Activated T-helper 17 cell treated with anti-CD3 and anti-CD28 coated beads, Interleukin-2, amount 50 U/mL, for 72 hours (primary cell): ENCODE results near the gene BLOC1S2. TPM values are rescaled to one million over a fixed set of nuclear protein-coding genes. Genes with fewer than 3 reads are reported as not detected.
A peak's percentile ranks its signal among the peaks of the same experiment; 100 is the strongest.

Experiments
- ATAC-seq: fragments of 150-1000 bp; cut with Tn5 transposase; replicated peaks from 2 replicates; pipeline ENCODE4 v1.10.0; 2021; ENCODE audit warnings: mild to moderate bottlenecking, moderate library complexity
- H3K27ac Mint-ChIP-seq: one replicate; pipeline ENCODE4 v1.8.0; 2022; ENCODE audit warnings: mixed read lengths
- H3K27me3 Mint-ChIP-seq: one replicate; pipeline ENCODE4 v1.8.0; 2022; ENCODE audit warnings: mixed read lengths
- H3K36me3 Mint-ChIP-seq: one replicate; pipeline ENCODE4 v1.8.0; 2022; ENCODE audit warnings: low read depth, mild to moderate bottlenecking, mixed read lengths
- H3K4me1 Mint-ChIP-seq: one replicate; pipeline ENCODE4 v1.8.0; 2022; ENCODE audit warnings: mixed read lengths
- H3K4me3 Mint-ChIP-seq: one replicate; pipeline ENCODE4 v1.8.0; 2022; ENCODE audit warnings: mild to moderate bottlenecking, mixed read lengths
- H3K9me3 Mint-ChIP-seq: one replicate; pipeline ENCODE4 v1.8.0; 2022; ENCODE audit warnings: mixed read lengths
- total RNA-seq, 2 donors: library from RNA; stranded (reverse); gene quantifications; one replicate each; pipeline ENCODE4 v1.2.3, GENCODE V29; 2022

The BLOC1S2 gene
- total RNA-seq, 2 donors from 2014 or later, result 54.1 to 59.3 TPM

DNA sequence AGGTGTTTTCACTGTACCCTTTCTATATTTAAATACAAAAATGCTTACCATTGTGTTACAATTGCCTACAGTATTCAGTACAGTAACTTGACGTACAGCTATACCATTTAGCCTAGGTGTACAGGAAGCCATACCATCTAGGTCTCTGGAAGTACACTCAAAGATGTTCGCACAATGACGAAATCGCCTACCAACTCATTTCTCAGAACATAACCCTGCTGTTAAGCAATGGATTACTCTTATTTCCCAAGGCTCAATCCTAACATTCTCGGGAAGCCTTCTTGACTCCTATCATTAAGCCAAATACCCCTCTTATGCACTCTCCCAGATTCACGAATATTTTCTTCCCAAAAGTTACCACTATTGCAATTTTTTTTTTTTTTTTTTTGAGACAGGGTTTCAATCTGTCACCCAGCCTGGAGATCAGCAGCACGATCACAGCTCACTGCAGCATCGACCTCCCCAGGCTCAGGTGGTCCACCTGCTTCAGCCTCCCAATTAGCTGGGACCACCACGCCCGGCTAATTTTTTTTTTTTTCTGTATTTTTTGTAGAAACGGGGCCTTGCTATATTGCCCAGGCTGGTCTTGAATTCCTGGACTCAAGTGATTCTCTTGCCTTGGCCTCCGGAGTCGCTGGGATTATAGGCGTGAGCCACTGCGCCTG is 20.5 kb downstream of the BLOC1S2 start:
- Mint-ChIP-seq H3K36me3 (peaks cover 40% of the 10 kb centered on the region), H3K4me1 (peaks cover 14% of the 10 kb centered on the region), H3K27me3 (no peaks in the 10 kb centered on the region), H3K9me3 (no peaks in the 10 kb centered on the region), H3K27ac (peak overlapping the region; percentile 33), H3K4me3 (peak overlapping the region; percentile 97)
- no peak for ATAC-seq

- H3K36me3 Mint-ChIP-seq, result peaks cover 98% of the 10 kb centered on the region
Observed at GRCh38 chr10:100254191-100254590, 32.3 kb downstream of the BLOC1S2 start.

DNA sequence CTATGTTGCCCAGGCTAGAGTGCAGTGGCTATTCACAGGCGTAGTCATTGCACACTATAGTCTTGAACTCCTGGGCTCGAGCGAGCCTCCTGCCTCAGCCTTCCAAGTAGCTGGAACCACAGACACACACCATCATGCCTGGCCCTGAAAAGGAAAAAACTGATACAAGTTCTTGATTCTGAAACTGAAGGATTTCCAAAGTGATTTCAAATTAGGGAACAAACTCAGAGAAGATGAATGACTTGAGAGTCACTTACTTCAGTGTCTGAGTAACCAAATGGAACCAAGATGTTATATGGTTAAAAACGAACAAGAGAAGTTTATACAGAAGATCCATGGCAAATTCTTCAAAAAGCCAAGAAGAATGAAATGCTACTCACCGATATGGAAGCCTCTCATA is 33.4 kb downstream of the BLOC1S2 start:
- H3K9me3 Mint-ChIP-seq, result no peaks in the 10 kb centered on the region
- peaks cover 98% of the 10 kb centered on the region for H3K36me3 Mint-ChIP-seq
- no peak for ATAC-seq
- no peak overlapping the region for H3K27ac Mint-ChIP-seq
- no peak overlapping the region for H3K4me3 Mint-ChIP-seq
- no peaks in the 10 kb centered on the region for H3K27me3 Mint-ChIP-seq
- H3K4me1 Mint-ChIP-seq, result peaks cover 4% of the 10 kb centered on the region

More at GRCh38 chr10:100254191-100254590, 32.3 kb downstream of the BLOC1S2 start:
- Mint-ChIP-seq H3K9me3 (no peaks in the 10 kb centered on the region), H3K27me3 (no peaks in the 10 kb centered on the region), H3K27ac (no peak overlapping the region), H3K4me1 (peaks cover 4% of the 10 kb centered on the region), H3K4me3 (no peak overlapping the region)
- ATAC-seq, result no peak

- Mint-ChIP-seq H3K36me3 (peaks cover 96% of the 10 kb centered on the region), H3K4me1 (no peaks in the 10 kb centered on the region), H3K27me3 (no peaks in the 10 kb centered on the region), H3K27ac (no peak overlapping the region), H3K9me3 (no peaks in the 10 kb centered on the region), H3K4me3 (no peak overlapping the region)
- no peak for ATAC-seq
Observed at GRCh38 chr10:100248820-100249219, 37.7 kb downstream of the BLOC1S2 start.

DNA sequence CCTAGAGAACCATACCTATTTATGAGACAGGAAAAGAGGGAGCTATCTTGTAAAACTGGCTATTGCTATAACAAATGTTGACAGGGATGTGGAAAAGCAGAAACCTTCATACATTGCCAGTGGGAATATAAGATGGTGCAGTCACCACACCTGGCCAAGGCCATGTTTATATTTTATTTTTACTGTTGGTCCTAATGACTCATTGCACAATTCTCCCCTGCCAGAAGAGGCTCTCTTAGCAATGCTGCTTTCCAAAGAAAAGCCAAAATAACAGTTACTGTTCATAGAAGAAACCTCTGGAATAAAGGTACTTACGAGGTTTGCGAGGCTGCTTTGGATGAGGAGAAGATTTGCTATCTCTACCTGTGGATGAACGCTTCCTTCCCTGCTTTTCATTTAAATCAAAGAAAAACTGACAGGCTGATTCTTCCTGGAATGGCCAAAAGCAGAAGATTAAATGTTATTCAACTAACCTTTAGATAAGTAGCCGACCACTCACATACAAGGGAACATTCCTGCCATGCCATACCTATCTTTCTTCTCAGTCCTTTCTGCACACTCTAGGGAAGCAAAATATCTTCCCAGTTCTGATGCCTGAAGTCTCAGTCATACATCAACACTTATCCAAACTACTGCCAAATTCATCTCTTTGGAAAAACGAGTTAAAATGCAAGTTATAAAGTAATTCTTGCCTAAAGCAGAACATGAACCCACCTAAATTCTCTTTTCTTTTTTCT is 40.8 kb downstream of the BLOC1S2 start:
- H3K36me3 Mint-ChIP-seq, result peaks cover 98% of the 10 kb centered on the region
- ATAC-seq, result no peak

GRCh38 chr10:100239851-100240250 is 46.6 kb downstream of the BLOC1S2 start:
- H3K4me1 Mint-ChIP-seq, result no peaks in the 10 kb centered on the region
- H3K4me3 Mint-ChIP-seq, result no peak overlapping the region
- no peak for ATAC-seq
- H3K36me3 Mint-ChIP-seq, result peaks cover 100% of the 10 kb centered on the region
- no peaks in the 10 kb centered on the region for H3K9me3 Mint-ChIP-seq
- no peak overlapping the region for H3K27ac Mint-ChIP-seq
- no peaks in the 10 kb centered on the region for H3K27me3 Mint-ChIP-seq

More for the DNA sequence above, 40.8 kb downstream of the BLOC1S2 start:
- Mint-ChIP-seq H3K9me3 (no peaks in the 10 kb centered on the region), H3K4me1 (no peaks in the 10 kb centered on the region), H3K4me3 (no peak overlapping the region), H3K27ac (no peak overlapping the region), H3K27me3 (no peaks in the 10 kb centered on the region)

DNA sequence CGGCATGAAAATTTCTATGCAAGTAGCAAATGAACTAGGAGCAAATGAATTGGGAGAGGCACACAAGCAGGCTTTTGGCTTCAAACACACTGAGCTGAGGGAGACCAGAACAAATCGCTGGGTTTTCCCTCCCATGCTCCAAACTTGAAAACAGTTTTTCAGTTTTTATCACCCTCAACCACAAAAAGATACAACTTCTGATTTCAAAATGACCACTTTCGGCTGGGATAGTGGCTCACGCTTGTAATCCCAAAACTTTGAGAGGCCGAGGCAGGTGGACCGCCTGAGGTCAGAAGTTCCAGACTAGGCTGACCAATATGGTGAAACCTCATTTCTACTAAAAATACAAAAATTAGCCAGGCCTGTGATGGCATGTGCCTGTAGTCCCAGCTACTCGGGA is 48.1 kb downstream of the BLOC1S2 start:
- Mint-ChIP-seq H3K9me3 (no peaks in the 10 kb centered on the region), H3K4me3 (no peak overlapping the region), H3K36me3 (peaks cover 100% of the 10 kb centered on the region), H3K4me1 (no peaks in the 10 kb centered on the region), H3K27me3 (no peaks in the 10 kb centered on the region), H3K27ac (peak overlapping the region; percentile 43)
- ATAC-seq, result peak; percentile 66

DNA sequence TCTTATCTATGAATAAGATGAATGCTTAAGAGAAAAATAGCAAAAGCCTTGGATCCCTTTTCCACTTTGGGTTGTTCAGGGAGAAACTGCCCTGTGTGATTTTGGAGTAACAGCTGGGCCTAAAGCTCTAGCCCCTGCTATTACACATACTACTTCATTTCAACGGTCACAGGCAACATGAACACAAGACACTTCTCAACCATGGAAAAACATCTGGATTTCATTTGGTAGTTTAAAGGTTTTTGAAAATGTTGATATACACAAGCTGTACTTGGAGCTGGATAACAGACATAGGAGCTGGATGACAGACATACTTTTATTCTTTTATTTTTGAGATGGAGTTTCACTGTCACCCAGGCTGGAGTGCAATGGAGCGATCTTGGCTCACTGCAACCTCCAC is 54.4 kb downstream of the BLOC1S2 start:
- peak overlapping the region; percentile 78 for H3K27ac Mint-ChIP-seq
- H3K27me3 Mint-ChIP-seq, result no peaks in the 10 kb centered on the region
- H3K9me3 Mint-ChIP-seq, result no peaks in the 10 kb centered on the region
- peaks cover 77% of the 10 kb centered on the region for H3K36me3 Mint-ChIP-seq
- peaks cover 20% of the 10 kb centered on the region for H3K4me1 Mint-ChIP-seq
- H3K4me3 Mint-ChIP-seq, result no peak overlapping the region
- ATAC-seq, result no peak

DNA sequence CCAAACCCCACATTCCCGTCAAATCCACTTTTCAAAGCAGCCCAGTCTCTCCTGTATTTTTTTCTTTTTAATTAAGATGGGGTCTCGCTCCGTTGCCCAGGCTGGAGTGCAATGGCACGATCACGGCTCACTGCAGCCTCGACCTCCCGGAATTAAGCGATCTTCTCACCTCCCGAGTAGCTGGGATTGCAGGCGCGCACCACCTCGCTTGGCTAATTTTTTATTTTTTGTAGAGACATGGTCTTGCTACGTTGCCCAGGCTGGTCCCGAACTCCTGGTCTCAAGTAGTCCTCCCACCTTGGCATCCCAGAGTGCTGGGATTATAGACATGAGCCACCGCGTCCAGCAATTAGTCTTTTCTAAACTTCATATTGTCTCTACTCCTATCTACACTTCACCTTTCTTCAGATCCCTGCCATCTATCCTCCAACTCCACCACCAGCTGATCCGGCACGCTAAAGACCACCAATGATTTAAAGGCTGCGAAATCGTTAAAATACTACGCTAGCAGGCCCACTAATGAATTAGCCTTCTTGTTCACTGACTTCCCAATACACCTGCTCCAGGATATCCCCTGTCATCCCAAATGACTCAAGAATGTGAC is 56.6 kb downstream of the BLOC1S2 start:
- no peak for ATAC-seq
- peaks cover 72% of the 10 kb centered on the region for H3K36me3 Mint-ChIP-seq
- no peaks in the 10 kb centered on the region for H3K27me3 Mint-ChIP-seq
- H3K27ac Mint-ChIP-seq, result peak overlapping the region; percentile 93
- H3K4me1 Mint-ChIP-seq, result peaks cover 27% of the 10 kb centered on the region
- no peaks in the 10 kb centered on the region for H3K9me3 Mint-ChIP-seq
- H3K4me3 Mint-ChIP-seq, result peak overlapping the region; percentile 94

DNA sequence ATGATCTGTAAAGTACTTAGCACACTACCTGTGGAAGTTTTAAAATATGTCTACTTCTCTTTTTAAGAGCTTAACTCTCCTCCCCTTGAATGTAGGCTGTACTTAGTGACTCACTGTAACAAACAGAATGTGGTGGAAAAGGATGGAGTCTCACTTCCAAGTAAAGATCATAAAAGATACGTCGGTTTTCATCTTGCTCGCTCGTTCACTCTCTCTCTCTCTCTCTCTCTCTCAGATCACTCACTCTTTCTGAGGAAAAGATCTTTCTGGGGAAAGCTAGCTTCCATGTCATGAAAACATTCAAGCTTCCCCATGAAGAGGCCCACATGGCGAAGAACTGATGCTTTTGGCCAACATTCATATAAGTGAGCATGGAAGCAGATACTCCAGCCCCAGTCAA is 62.6 kb downstream of the BLOC1S2 start:
- Mint-ChIP-seq H3K4me1 (peaks cover 19% of the 10 kb centered on the region), H3K27ac (no peak overlapping the region), H3K9me3 (no peaks in the 10 kb centered on the region), H3K36me3 (peaks cover 79% of the 10 kb centered on the region), H3K4me3 (no peak overlapping the region), H3K27me3 (no peaks in the 10 kb centered on the region)
- no peak for ATAC-seq

Other genes with a start within 250 kb of the BLOC1S2 start
- gene CPN1, start 204.8 kb downstream of the BLOC1S2 start, total RNA-seq, result not detected
- 10 to 100 TPM; 12.1 to 19.1 TPM for gene ERLIN1, start 100.7 kb downstream of the BLOC1S2 start, total RNA-seq
- gene CHUK, start 57.1 kb downstream of the BLOC1S2 start, total RNA-seq, result 10 to 100 TPM; 17.4 to 32.2 TPM
- 10 to 100 TPM; 34.0 to 46.9 TPM for gene CWF19L1, start 19.0 kb downstream of the BLOC1S2 start, total RNA-seq
- under 1 TPM; 0.30 to 0.66 TPM for gene PKD2L1, start 43.5 kb upstream of the BLOC1S2 start, total RNA-seq
- gene SCD, start 60.6 kb upstream of the BLOC1S2 start, total RNA-seq, result 100 to 1,000 TPM in 1 of 2 donors, 10 to 100 TPM in 1; 99.1 to 160 TPM
- under 1 TPM; 0.11 to 0.16 TPM for gene WNT8B, start 176.3 kb upstream of the BLOC1S2 start, total RNA-seq
- 100 to 1,000 TPM in 1 of 2 donors, 10 to 100 TPM in 1; 67.0 to 127 TPM for gene SEC31B, start 233.2 kb upstream of the BLOC1S2 start, total RNA-seq
- gene NDUFB8, start 243.2 kb upstream of the BLOC1S2 start, total RNA-seq, result 100 to 1,000 TPM; 350 to 380 TPM
- 10 to 100 TPM; 53.3 to 60.2 TPM for gene HIF1AN, start 249.3 kb upstream of the BLOC1S2 start, total RNA-seq